Neural progenitor cell (in vitro differentiated cells): ENCODE results near the gene OR52A1. TPM values are rescaled to one million over a fixed set of nuclear protein-coding genes. Genes with fewer than 3 reads are reported as not detected.

Source experiments
- DNase-seq: peaks from one replicate; pipeline ENCODE4 v3.0.0-alpha.2; 2016; ENCODE audit warnings: low spot score
- H2AFZ ChIP-seq: fragments of 200-600 bp; sonication (generic); replicated peaks from 2 replicates; pipeline ENCODE4 v1.6.1; 2016; ENCODE audit warnings: antibody characterized with exemption
- H3F3A ChIP-seq: fragments of 200-600 bp; sonication (generic); 2 replicates; pipeline ENCODE4 v1.6.1; 2016; ENCODE audit warnings: antibody characterized with exemption, low read depth
- H3K27ac ChIP-seq: fragments of 200-600 bp; sonication (generic); 2 replicates; pipeline ENCODE4 v1.5.1; 2016; ENCODE audit warnings: mild to moderate bottlenecking
- H3K27me3 ChIP-seq: fragments of 200-600 bp; sonication (generic); 2 replicates; pipeline ENCODE4 v1.6.1; 2016; ENCODE audit warnings: mild to moderate bottlenecking, moderate library complexity
- H3K36me3 ChIP-seq: fragments of 200-600 bp; sonication (generic); 2 replicates; pipeline ENCODE4 v1.5.1; 2016
- H3K4me1 ChIP-seq: fragments of 200-600 bp; sonication (generic); 2 replicates; pipeline ENCODE4 v1.6.1; 2016; ENCODE audit warnings: mixed run types
- H3K4me2 ChIP-seq: fragments of 200-600 bp; sonication (generic); 2 replicates; pipeline ENCODE4 v1.6.1; 2016
- H3K4me3 ChIP-seq: fragments of 200-600 bp; sonication (generic); 2 replicates; pipeline ENCODE4 v1.5.1; 2016
- H3K79me2 ChIP-seq: fragments of 200-600 bp; sonication (generic); 2 replicates; pipeline ENCODE4 v1.6.1; 2016; ENCODE audit warnings: low read depth
- H3K9ac ChIP-seq: fragments of 200-600 bp; sonication (generic); 2 replicates; pipeline ENCODE4 v1.6.1; 2016
- H3K9me3 ChIP-seq: fragments of 200-600 bp; sonication (generic); 2 replicates; pipeline ENCODE4 v1.5.1; 2016; ENCODE audit warnings: low read depth
- H4K20me1 ChIP-seq: fragments of 200-600 bp; sonication (generic); 2 replicates; pipeline ENCODE4 v1.6.1; 2016; ENCODE audit warnings: low read depth
- H3K27ac Mint-ChIP-seq: 3 replicates; pipeline ENCODE4 v1.8.0; 2021; ENCODE audit warnings: mixed read lengths
- H3K27me3 Mint-ChIP-seq: 2 replicates; pipeline ENCODE4 v1.8.0; 2022; ENCODE audit warnings: low read depth, mild to moderate bottlenecking, inconsistent platforms, moderate library complexity, mixed read lengths; ENCODE audit not compliant: insufficient read depth
- H3K36me3 Mint-ChIP-seq: 3 replicates; pipeline ENCODE4 v1.8.0; 2021; ENCODE audit warnings: mixed read lengths
- H3K4me1 Mint-ChIP-seq: 3 replicates; pipeline ENCODE4 v1.8.0; 2021; ENCODE audit warnings: mixed read lengths
- H3K4me3 Mint-ChIP-seq: 3 replicates; pipeline ENCODE4 v1.8.0; 2021; ENCODE audit warnings: mild to moderate bottlenecking, moderate library complexity, mixed read lengths
- H3K9me3 Mint-ChIP-seq: 3 replicates; pipeline ENCODE4 v1.8.0; 2020; ENCODE audit warnings: mixed read lengths
- CTCF ChIP-seq: fragments of 200-600 bp; sonication (generic); IDR thresholded peaks from 2 replicates; pipeline ENCODE4 v1.5.1; 2017; ENCODE audit warnings: antibody characterized with exemption, mild to moderate bottlenecking
- EZH2 ChIP-seq: fragments of 200-600 bp; sonication (generic); IDR thresholded peaks from 2 replicates; pipeline ENCODE4 v1.6.1; 2017; ENCODE audit warnings: antibody characterized with exemption, mild to moderate bottlenecking, moderate library complexity
- EZH2phosphoT487 ChIP-seq: fragments of 200-600 bp; sonication (generic); IDR thresholded peaks from 2 replicates; pipeline ENCODE4 v1.6.1; 2017; ENCODE audit warnings: antibody characterized with exemption
- total RNA-seq: library from RNA; depleted of rRNA; stranded (reverse); fragments of >200 nt; gene quantifications from 2 replicates; pipeline ENCODE4 v1.2.3, GENCODE V29; 2015; ENCODE audit warnings: low replicate concordance

The OR52A1 gene
- total RNA-seq, 1 donor from 2014 or later: not detected

- no peaks in the 10 kb centered on the region for H3K79me2 ChIP-seq
- no peak within 1 kb of the TSS for H3K4me3 Mint-ChIP-seq
- H3K27ac Mint-ChIP-seq: no peak within 1 kb of the TSS
- H3K9me3 Mint-ChIP-seq: no peaks in the 10 kb centered on the region
- no peak within 1 kb of the TSS for H3K9ac ChIP-seq
- no peak for DNase-seq
- H3K27me3 Mint-ChIP-seq: no peaks in the 10 kb centered on the region
- H3K4me1 Mint-ChIP-seq: no peaks in the 10 kb centered on the region
- no peaks in the 10 kb centered on the region for H3K36me3 ChIP-seq
- no peak within 1 kb of the TSS for H3K4me3 ChIP-seq
- H3K4me1 ChIP-seq: no peaks in the 10 kb centered on the region
- no peaks in the 10 kb centered on the region for H4K20me1 ChIP-seq
- H3F3A ChIP-seq: no peaks in the 10 kb centered on the region
- no peaks in the 10 kb centered on the region for H3K9me3 ChIP-seq
- no peak within 1 kb of the TSS for H2AFZ ChIP-seq
- TF ChIP-seq EZH2phosphoT487: no peak
- TF ChIP-seq CTCF: no peak
- TF ChIP-seq EZH2: no peak
- H3K4me2 ChIP-seq: no peak within 1 kb of the TSS
- H3K27me3 ChIP-seq: no peaks in the 10 kb centered on the region
- no peaks in the 10 kb centered on the region for H3K36me3 Mint-ChIP-seq
- no peak within 1 kb of the TSS for H3K27ac ChIP-seq
Observed at GRCh38 chr11:5137996-5138395, 16.6 kb downstream of the OR52A1 start, which contains the start of gene OR52A5. Gene OR52A5 (minus strand): TSS chr11:5138356. CDS start chr11:5132642, 5,714 bp downstream.

DNA sequence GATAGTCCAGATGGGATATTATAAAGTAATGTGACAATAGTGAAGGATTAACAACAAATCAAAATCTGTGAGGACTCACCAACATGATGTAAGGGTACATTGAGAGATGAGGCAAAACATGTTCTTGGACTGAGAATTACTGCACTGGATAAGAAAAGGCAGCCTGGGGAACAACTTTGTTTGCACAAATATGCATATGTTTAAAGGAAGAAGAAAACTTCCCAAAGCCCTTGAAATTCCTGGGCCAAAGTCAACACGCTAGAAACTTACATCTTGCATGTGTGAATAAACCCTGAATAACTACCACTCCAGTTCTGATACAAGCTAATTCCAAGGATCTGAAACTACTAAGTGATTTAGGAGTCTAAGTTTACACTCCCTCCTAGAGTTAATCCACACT, 17.5 kb downstream of the OR52A1 start:
- Histone ChIP-seq H3K36me3 (no peaks in the 10 kb centered on the region), H3K4me3 (no peak overlapping the region), H3F3A (no peaks in the 10 kb centered on the region), H3K27me3 (no peaks in the 10 kb centered on the region), H3K4me2 (no peak overlapping the region), H3K27ac (no peak overlapping the region), H2AFZ (no peak overlapping the region), H3K4me1 (no peaks in the 10 kb centered on the region), H3K9me3 (no peaks in the 10 kb centered on the region), H4K20me1 (no peaks in the 10 kb centered on the region), H3K79me2 (no peaks in the 10 kb centered on the region), H3K9ac (no peak overlapping the region)
- TF ChIP-seq EZH2phosphoT487 (no peak), CTCF (no peak), EZH2 (no peak)
- H3K27ac Mint-ChIP-seq: no peak overlapping the region
- H3K9me3 Mint-ChIP-seq: no peaks in the 10 kb centered on the region
- no peak for DNase-seq
- no peak overlapping the region for H3K4me3 Mint-ChIP-seq
- no peaks in the 10 kb centered on the region for H3K27me3 Mint-ChIP-seq
- H3K36me3 Mint-ChIP-seq: no peaks in the 10 kb centered on the region
- H3K4me1 Mint-ChIP-seq: no peaks in the 10 kb centered on the region

- no peak overlapping the region for H3K27ac Mint-ChIP-seq
- no peak overlapping the region for H3K9ac ChIP-seq
- no peaks in the 10 kb centered on the region for H3K27me3 Mint-ChIP-seq
- TF ChIP-seq EZH2phosphoT487 (no peak), EZH2 (no peak), CTCF (no peak)
- no peaks in the 10 kb centered on the region for H3K9me3 Mint-ChIP-seq
- H3K79me2 ChIP-seq: no peaks in the 10 kb centered on the region
- no peak overlapping the region for H2AFZ ChIP-seq
- no peak overlapping the region for H3K27ac ChIP-seq
- H3K4me1 Mint-ChIP-seq: no peaks in the 10 kb centered on the region
- no peaks in the 10 kb centered on the region for H3K4me1 ChIP-seq
- no peaks in the 10 kb centered on the region for H3K36me3 ChIP-seq
- no peak overlapping the region for H3K4me3 ChIP-seq
- H3F3A ChIP-seq: no peaks in the 10 kb centered on the region
- no peaks in the 10 kb centered on the region for H3K36me3 Mint-ChIP-seq
- no peak overlapping the region for H3K4me2 ChIP-seq
- H4K20me1 ChIP-seq: no peaks in the 10 kb centered on the region
- no peak overlapping the region for H3K4me3 Mint-ChIP-seq
- no peaks in the 10 kb centered on the region for H3K27me3 ChIP-seq
- H3K9me3 ChIP-seq: no peaks in the 10 kb centered on the region
- DNase-seq: no peak
Observed at GRCh38 chr11:5136261-5136660, 18.3 kb downstream of the OR52A1 start.
